Measurements from ENCODE around the gene SLC50A1.

Gene SLC50A1

GRCh38 chr1:155168456-155169210, 33.0 kb downstream of the SLC50A1 start:
- in situ Hi-C loops (cut with HindIII; ENCODE audit: low sequenced_read_pairs): loop anchor here (5.0 kb wide), 1 partner anchor 71 kb away; no protein-coding TSS in a partner anchor

- in situ Hi-C loops (cut with HindIII; ENCODE audit: low sequenced_read_pairs): loop anchor here (5.0 kb wide), 1 partner anchor 72 kb away; no protein-coding TSS in a partner anchor
Observed at GRCh38 chr1:155169541-155169940, 33.9 kb downstream of the SLC50A1 start.

- in situ Hi-C loops (cut with HindIII; ENCODE audit: low sequenced_read_pairs): no loop called here
Observed at GRCh38 chr1:155170101-155170785, 34.6 kb downstream of the SLC50A1 start.

- in situ Hi-C loops (cut with HindIII; ENCODE audit: low sequenced_read_pairs): no loop called here
Observed at GRCh38 chr1:155170806-155171205, 35.2 kb downstream of the SLC50A1 start.

GRCh38 chr1:155171836-155172731, 36.4 kb downstream of the SLC50A1 start:
- in situ Hi-C loops (cut with HindIII; ENCODE audit: low sequenced_read_pairs): no loop called here

- in situ Hi-C loops (cut with HindIII; ENCODE audit: low sequenced_read_pairs): no loop called here
Observed at GRCh38 chr1:155172732-155173477, 37.3 kb downstream of the SLC50A1 start, which contains the start of gene KRTCAP2. TSS of gene KRTCAP2 (minus strand) at chr1:155173304. CDS start at chr1:155173224, 80 bp downstream.

GRCh38 chr1:155173478-155174323, 38.0 kb downstream of the SLC50A1 start, which contains the start of gene TRIM46:
TSS of gene TRIM46 (plus strand) at chr1:155173849. CDS start at chr1:155173967, 118 bp downstream.
- in situ Hi-C loops (cut with HindIII; ENCODE audit: low sequenced_read_pairs): no loop called here

GRCh38 chr1:155174324-155175280, 39.0 kb downstream of the SLC50A1 start:
- in situ Hi-C loops (cut with HindIII; ENCODE audit: low sequenced_read_pairs): no loop called here

- in situ Hi-C loops (cut with HindIII; ENCODE audit: low sequenced_read_pairs): no loop called here
Observed at GRCh38 chr1:155175281-155175926, 39.8 kb downstream of the SLC50A1 start.

GRCh38 chr1:155175927-155176371, 40.3 kb downstream of the SLC50A1 start:
- in situ Hi-C loops (cut with HindIII; ENCODE audit: low sequenced_read_pairs): no loop called here

GRCh38 chr1:155176544-155177071, 41.0 kb downstream of the SLC50A1 start:
- in situ Hi-C loops (cut with HindIII; ENCODE audit: low sequenced_read_pairs): no loop called here

GRCh38 chr1:155177192-155177917, 41.7 kb downstream of the SLC50A1 start:
- in situ Hi-C loops (cut with HindIII; ENCODE audit: low sequenced_read_pairs): no loop called here

GRCh38 chr1:155177918-155178281, 42.2 kb downstream of the SLC50A1 start:
- in situ Hi-C loops (cut with HindIII; ENCODE audit: low sequenced_read_pairs): no loop called here

GRCh38 chr1:155178441-155179111, 42.9 kb downstream of the SLC50A1 start:
- in situ Hi-C loops (cut with HindIII; ENCODE audit: low sequenced_read_pairs): no loop called here

- in situ Hi-C loops (cut with HindIII; ENCODE audit: low sequenced_read_pairs): loop anchor here (5.0 kb wide), 1 partner anchor 42 kb away; the partner anchor contains the start of gene SLC50A1
Observed at GRCh38 chr1:155179112-155180031, 43.7 kb downstream of the SLC50A1 start.

Measured in endothelial cell of hepatic sinusoid (primary cell).